Adipocyte (in vitro differentiated cells): ENCODE measurements around the gene TWSG1.
A peak's percentile ranks its signal among the peaks of the same experiment; 100 is the strongest.

Source experiments
- DNase-seq: peaks from one replicate; pipeline ENCODE4 v3.0.0-alpha.2; 2015; ENCODE audit warnings: low read depth
- H3K27me3 ChIP-seq: replicated peaks from 2 replicates; pipeline ENCODE4 v1.7.0; 2013; ENCODE audit warnings: mild to moderate bottlenecking, low read length, moderate library complexity; ENCODE audit not compliant: control insufficient read depth, insufficient read depth
- H3K36me3 ChIP-seq: 2 replicates; pipeline ENCODE4 v1.7.0; 2013; ENCODE audit warnings: low read length, mild to moderate bottlenecking, moderate library complexity; ENCODE audit not compliant: control insufficient read depth, insufficient read depth, severe bottlenecking
- H3K4me1 ChIP-seq: 2 replicates; pipeline ENCODE4 v1.7.0; 2013; ENCODE audit warnings: mild to moderate bottlenecking, low read length, moderate library complexity; ENCODE audit not compliant: control insufficient read depth, insufficient read depth
- H3K4me3 ChIP-seq: 2 replicates; pipeline ENCODE4 v1.7.0; 2013; ENCODE audit warnings: mild to moderate bottlenecking, low read length, moderate library complexity
- H3K9ac ChIP-seq: 2 replicates; pipeline ENCODE4 v1.7.0; 2013; ENCODE audit warnings: mild to moderate bottlenecking, low read length, moderate library complexity
- H3K9me3 ChIP-seq: 2 replicates; pipeline ENCODE4 v1.7.0; 2013; ENCODE audit warnings: mild to moderate bottlenecking, low read length, moderate library complexity; ENCODE audit not compliant: control insufficient read depth

TWSG1 gene

DNA sequence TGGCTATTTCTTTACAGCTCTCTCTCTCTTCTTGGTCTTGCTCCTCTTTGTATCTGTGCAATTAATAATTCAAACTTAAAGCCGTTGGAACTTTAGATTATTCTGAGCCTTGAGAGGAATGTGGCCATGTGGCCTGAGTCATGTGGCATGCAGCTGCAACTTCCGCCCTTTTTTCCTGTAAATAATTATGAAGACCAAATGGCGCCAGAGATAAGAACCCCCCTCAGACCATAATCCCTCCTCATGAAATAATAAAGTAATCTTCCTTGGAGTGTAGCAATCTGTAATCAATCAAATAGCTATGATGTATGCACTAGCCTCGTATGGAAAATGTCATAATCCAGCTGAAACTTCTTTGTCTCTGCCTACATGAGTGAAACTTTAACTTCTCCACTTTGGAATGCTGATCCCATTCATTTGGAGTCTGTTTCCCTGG, 13.5 kb upstream of the TWSG1 start:
- Histone ChIP-seq H3K4me3 (no peak overlapping the region), H3K4me1 (no peaks in the 10 kb centered on the region), H3K27me3 (no peaks in the 10 kb centered on the region), H3K36me3 (no peaks in the 10 kb centered on the region), H3K9ac (no peak overlapping the region), H3K9me3 (no peaks in the 10 kb centered on the region)
- peak; percentile 17 for DNase-seq

DNA sequence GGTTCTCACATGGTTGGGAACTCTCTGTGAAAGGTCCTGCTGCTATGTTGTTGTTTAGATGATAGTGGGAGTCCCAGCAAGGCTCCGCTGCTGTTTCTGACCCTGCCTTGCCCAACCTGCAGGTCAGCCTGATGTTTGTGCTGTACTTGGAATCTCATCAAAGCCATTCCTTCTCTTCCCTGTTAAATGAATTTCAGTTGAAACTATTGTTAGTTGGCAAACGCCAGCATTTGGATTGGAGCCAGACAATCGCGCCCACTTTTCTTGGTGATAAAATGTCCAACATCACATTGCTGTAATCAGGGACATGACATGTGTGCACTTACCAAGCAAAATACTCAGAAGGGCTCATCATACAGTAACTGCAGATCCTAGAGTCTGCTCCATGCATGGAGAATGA, 12.8 kb upstream of the TWSG1 start:
- no peak for DNase-seq
- no peak overlapping the region for H3K4me3 ChIP-seq
- H3K4me1 ChIP-seq = no peaks in the 10 kb centered on the region
- H3K27me3 ChIP-seq = no peaks in the 10 kb centered on the region
- no peaks in the 10 kb centered on the region for H3K9me3 ChIP-seq
- H3K9ac ChIP-seq = no peak overlapping the region
- H3K36me3 ChIP-seq = no peaks in the 10 kb centered on the region

DNA sequence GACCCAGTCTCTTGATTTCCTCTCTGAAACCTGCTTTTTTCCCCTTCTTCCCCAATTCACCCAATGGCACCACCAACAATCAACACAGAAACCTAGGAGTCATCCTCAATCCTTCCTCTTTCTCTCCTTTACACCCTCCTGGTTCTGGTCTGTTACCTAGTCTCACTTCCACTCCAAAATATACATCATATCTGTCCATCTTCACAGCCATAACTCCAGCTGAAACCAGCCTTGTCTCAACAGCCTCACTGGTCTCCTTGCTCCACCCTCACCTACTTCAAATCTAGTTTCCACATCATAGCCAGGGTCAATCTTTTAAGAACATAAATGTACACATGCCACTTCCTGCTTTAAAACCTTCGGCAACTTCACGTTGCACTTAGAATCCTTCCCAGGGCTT, 11.8 kb upstream of the TWSG1 start:
- Histone ChIP-seq H3K27me3 (no peaks in the 10 kb centered on the region), H3K9me3 (no peaks in the 10 kb centered on the region), H3K4me1 (no peaks in the 10 kb centered on the region), H3K9ac (no peak overlapping the region), H3K4me3 (no peak overlapping the region), H3K36me3 (no peaks in the 10 kb centered on the region)
- no peak for DNase-seq

DNA sequence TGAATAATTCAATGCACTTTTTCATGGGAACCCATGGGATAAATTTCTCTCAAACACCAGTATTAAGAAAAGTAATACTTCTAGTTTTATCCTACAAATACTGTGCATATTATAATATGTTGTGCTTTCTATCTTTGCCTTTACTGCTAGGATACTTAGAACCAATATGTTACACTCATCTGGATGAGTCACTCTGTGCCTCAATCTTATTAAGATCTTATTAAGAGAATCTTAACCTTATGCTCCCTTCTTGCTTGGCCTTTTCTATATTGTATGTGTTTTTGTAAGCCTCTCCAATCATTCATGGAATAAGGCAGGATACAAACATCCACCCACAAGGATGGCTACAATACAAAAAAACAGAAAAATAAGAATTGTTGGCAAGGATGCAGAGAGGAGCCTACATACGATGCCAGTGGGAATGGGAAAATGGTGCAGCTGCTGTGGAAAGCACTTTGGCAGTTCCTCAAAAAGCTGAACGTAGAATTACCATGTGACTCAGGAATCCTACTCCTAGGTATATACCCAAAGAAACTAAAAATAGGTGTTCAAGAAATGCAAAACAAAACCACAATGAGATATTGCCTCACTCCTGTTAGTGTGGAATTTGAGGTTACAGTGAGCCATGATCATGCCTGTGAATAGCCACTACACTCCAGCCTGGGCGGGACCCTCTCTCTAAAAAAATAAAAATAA, 10.7 kb upstream of the TWSG1 start:
- Histone ChIP-seq H3K27me3 (no peaks in the 10 kb centered on the region), H3K9ac (no peak overlapping the region), H3K4me3 (no peak overlapping the region), H3K36me3 (no peaks in the 10 kb centered on the region), H3K4me1 (no peaks in the 10 kb centered on the region), H3K9me3 (peaks cover 10% of the 10 kb centered on the region)
- no peak for DNase-seq

DNA sequence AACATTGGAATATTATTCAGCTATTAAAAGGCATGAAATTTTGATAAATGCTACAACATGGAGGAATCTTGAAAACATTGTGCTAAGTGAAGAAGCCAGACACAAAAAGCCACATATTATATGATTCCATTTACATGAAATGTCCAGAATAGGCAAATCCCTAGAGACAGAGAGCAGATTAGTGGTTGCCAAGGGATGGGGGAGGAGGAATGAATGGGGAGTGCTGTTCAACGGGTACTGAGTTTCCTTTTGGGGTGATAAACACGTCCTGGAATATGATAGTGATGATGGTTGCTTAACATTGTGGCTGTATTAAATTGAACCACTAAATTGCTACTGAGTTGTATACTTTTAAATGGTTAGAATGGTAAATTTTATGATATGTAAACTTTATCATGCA, 8.9 kb upstream of the TWSG1 start:
- no peak for DNase-seq
- peaks cover 11% of the 10 kb centered on the region for H3K9me3 ChIP-seq
- H3K9ac ChIP-seq = no peak overlapping the region
- no peaks in the 10 kb centered on the region for H3K27me3 ChIP-seq
- no peaks in the 10 kb centered on the region for H3K36me3 ChIP-seq
- H3K4me3 ChIP-seq = no peak overlapping the region
- H3K4me1 ChIP-seq = no peaks in the 10 kb centered on the region

DNA sequence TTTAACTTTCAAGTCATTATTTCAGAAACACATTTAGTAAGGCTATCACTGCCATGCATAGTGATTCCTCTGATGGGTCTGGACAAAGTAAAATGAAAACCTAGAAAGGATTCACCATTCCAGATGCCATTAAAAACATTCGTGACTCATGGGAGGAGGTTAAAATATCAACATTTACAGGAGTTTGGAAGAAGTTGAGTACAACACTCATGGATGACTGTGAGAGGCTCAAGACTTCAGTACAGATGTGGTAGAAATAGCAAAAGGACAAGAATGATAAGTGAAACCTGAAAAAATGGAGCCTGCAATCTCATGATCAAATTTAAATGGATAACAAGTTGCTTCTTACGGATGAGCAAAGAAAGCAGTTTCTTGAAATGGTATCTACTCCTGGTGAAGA, 5.8 kb upstream of the TWSG1 start:
- no peaks in the 10 kb centered on the region for H3K4me1 ChIP-seq
- H3K27me3 ChIP-seq = no peaks in the 10 kb centered on the region
- no peak overlapping the region for H3K4me3 ChIP-seq
- no peak for DNase-seq
- H3K9ac ChIP-seq = no peak overlapping the region
- H3K9me3 ChIP-seq = peaks cover 11% of the 10 kb centered on the region
- no peaks in the 10 kb centered on the region for H3K36me3 ChIP-seq

DNA sequence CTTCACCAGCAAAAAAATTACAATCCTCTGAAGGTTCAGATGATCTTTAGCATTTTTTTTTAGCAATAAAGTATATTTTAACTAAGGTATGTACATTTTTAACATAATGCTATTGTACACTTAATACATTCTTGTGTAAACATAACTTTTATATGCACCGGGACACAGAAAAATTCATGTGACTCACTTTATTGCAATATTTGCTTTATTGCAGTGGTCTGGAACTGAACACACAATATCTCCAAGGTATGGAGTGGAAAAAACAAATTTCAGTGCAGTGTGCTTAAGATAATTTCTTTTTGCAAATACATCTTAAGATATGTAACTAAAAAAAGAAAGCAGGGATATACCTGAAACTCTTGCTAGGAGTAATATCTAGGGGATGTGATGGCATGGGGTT, 5.1 kb upstream of the TWSG1 start:
- Histone ChIP-seq H3K4me1 (no peaks in the 10 kb centered on the region), H3K9me3 (peaks cover 11% of the 10 kb centered on the region), H3K27me3 (no peaks in the 10 kb centered on the region), H3K36me3 (no peaks in the 10 kb centered on the region), H3K9ac (no peak overlapping the region), H3K4me3 (no peak overlapping the region)
- DNase-seq = no peak

DNA sequence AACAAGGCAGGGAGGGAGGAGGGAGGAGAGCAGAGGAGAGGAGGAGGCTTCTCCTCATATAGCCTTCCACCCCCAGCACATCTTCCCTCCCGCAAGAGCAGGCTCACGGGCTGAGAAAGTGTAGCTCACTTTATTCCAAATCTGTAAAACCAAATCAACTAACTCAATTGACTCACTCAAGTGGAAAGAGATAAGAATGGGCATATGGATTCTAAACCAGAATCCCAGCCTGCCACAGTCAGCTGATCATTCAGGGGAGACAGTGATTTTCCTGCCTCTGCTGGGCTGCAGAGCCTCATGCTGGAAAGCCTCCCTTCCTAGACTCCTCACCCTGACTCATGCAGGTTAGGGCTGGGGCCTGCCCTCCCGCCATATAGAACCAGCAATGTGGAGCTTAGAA, 4.2 kb upstream of the TWSG1 start:
- no peaks in the 10 kb centered on the region for H3K4me1 ChIP-seq
- no peaks in the 10 kb centered on the region for H3K27me3 ChIP-seq
- no peaks in the 10 kb centered on the region for H3K36me3 ChIP-seq
- H3K4me3 ChIP-seq = no peak overlapping the region
- H3K9me3 ChIP-seq = peaks cover 11% of the 10 kb centered on the region
- H3K9ac ChIP-seq = no peak overlapping the region
- DNase-seq = no peak

DNA sequence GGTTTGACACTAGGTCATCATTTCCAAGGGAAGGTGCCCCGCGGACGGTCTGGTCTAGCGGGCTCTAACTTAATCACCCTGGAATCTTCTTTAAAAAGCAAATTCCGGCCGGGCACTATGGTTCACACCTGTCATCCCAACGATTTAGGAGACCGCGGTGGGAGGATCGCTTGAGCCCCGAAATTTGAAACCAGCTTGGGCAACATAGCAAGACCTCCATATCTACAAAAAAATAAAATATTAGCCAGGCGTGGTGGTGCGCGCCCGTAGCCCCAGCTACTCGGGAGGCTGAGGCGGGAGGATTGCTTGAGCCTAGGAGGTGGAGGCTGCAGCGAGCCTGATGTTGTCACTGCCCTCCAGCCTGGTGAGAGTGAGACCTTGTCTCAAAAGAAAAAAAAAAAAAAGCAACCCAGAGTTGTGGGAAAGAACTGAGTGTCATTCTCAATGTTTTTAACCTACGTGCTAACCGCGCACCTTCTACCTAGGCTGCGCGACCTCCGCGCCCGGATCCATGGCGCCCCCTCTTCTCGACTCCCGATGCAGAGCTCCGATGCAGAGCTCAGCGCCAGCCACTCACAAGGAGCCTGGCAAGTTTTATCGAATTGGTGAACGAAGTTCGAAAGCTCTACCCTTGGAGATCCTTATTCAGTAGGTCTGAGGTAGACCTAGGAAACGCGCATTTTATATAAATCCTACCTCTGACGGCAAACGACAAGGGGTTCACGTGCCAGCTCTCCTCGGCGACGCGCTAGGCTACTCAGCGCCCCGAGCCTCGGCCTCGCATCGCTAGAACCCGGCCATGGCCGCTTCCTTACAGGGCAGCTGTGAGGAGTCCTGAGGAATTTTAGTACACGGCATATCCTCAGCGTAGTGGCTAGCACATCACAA, 888 bp upstream of the TWSG1 start:
- no peak for DNase-seq
- Histone ChIP-seq H3K9me3 (peaks cover 3% of the 10 kb centered on the region), H3K4me3 (peak overlapping the region; percentile 88)

DNA sequence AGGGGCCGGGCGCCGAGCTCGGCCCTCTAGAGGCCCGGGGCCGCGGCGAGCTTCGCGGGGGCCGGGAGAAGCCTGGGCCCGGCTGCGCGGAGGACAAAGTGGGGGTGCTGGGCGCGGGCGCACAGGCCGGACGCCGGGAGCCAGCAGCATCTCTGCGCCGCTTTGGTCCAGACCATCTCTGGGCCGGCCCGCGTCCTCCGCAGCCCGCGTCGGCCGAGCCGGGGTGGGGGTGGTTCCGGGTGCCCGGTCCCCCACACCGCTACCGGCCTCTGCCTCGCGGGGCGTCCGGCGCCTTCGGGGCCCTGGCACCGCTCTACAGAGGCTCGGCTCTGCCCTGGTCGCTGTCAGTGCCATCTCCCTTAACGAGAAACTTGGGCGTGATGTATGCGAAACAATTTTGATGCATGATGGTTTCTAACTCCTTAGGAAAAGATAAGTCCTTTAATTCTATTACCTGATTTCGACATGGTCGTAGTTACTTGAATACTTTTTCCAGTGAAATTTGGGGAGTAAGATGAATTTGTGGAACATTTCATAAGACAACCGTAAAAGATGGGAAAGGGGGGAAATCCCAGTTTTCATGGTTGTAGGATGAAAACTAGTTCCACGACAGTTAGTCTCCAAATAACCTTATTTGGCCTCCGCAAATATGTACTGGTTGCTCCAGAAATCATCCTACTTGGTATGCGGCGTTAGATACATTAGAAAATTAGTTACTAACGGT, 562 bp downstream of the TWSG1 start:
- peaks cover 6% of the 10 kb centered on the region for H3K4me1 ChIP-seq
- peaks cover 22% of the 10 kb centered on the region for H3K36me3 ChIP-seq
- H3K9ac ChIP-seq = peak overlapping the region; percentile 90
- H3K9me3 ChIP-seq = no peaks in the 10 kb centered on the region
- DNase-seq = peak; percentile 83
- H3K27me3 ChIP-seq = no peaks in the 10 kb centered on the region
- peak overlapping the region; percentile 97 for H3K4me3 ChIP-seq

More for the DNA sequence above, 888 bp upstream of the TWSG1 start:
- Histone ChIP-seq H3K36me3 (peaks cover 11% of the 10 kb centered on the region), H3K27me3 (no peaks in the 10 kb centered on the region), H3K9ac (peak overlapping the region; percentile 84), H3K4me1 (peaks cover 6% of the 10 kb centered on the region)

DNA sequence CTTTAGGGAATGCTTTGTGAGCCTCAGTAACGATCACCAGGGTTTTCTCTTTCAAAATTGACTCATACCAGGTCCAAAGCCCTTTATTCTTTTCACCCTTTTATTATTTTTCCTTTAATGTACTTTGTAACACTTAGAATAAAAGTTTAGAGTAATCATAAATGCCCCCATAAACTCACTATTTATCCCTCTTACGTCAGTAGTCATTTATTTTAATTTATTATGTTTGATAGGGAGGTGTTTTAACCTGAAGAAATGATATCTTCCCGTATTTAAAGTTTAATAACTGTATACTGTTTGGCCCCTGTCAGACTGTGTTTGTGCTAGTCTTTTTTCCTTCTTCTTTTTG, 1.1 kb downstream of the TWSG1 start:
- DNase-seq = no peak
- Histone ChIP-seq H3K9me3 (no peaks in the 10 kb centered on the region), H3K4me1 (peaks cover 6% of the 10 kb centered on the region), H3K9ac (peak overlapping the region; percentile 90), H3K27me3 (no peaks in the 10 kb centered on the region), H3K4me3 (peak overlapping the region; percentile 97), H3K36me3 (peaks cover 26% of the 10 kb centered on the region)
